DOHH2 (cell line): ENCODE measurements around the gene PNMA8C.

Source experiments
- H3F3A ChIP-seq: fragments of 200-600 bp; sonication (generic), shearing (Covaris generic); 2 replicates; pipeline ENCODE4 v1.6.0; 2016; ENCODE audit warnings: antibody characterized with exemption, mild to moderate bottlenecking; ENCODE audit not compliant: control insufficient read depth, insufficient read depth
- H3K27ac ChIP-seq: fragments of 200-600 bp; sonication (generic); 2 replicates; pipeline ENCODE4 v1.5.1; 2014; ENCODE audit warnings: low read depth, mild to moderate bottlenecking, low read length, moderate library complexity
- H3K27me3 ChIP-seq: fragments of 200-600 bp; sonication (generic); 2 replicates; pipeline ENCODE4 v1.6.1; 2014; ENCODE audit warnings: mild to moderate bottlenecking, low read length, mixed read lengths; ENCODE audit not compliant: control insufficient read depth
- H3K36me3 ChIP-seq: fragments of 200-600 bp; sonication (generic); 2 replicates; pipeline ENCODE4 v1.6.1; 2014; ENCODE audit warnings: mild to moderate bottlenecking, low read length, moderate library complexity, mixed read lengths; ENCODE audit not compliant: control insufficient read depth
- H3K4me1 ChIP-seq: fragments of 200-600 bp; sonication (generic); 2 replicates; pipeline ENCODE4 v1.6.1; 2014; ENCODE audit warnings: mild to moderate bottlenecking, low read length, mixed read lengths; ENCODE audit not compliant: control insufficient read depth
- H3K4me2 ChIP-seq: fragments of 200-600 bp; sonication (generic); 2 replicates; pipeline ENCODE4 v1.6.0; 2014; ENCODE audit warnings: mild to moderate bottlenecking, low read length, moderate library complexity
- H3K4me3 ChIP-seq: fragments of 200-600 bp; sonication (generic); 2 replicates; pipeline ENCODE4 v1.5.1; 2014; ENCODE audit warnings: mild to moderate bottlenecking, low read length, mixed read lengths
- H3K79me2 ChIP-seq: fragments of 200-600 bp; sonication (generic); 2 replicates; pipeline ENCODE4 v1.6.1; 2014; ENCODE audit warnings: mild to moderate bottlenecking, low read length, mixed read lengths; ENCODE audit not compliant: control insufficient read depth
- H3K9me2 ChIP-seq: fragments of 200-600 bp; sonication (generic); replicated peaks from 2 replicates; pipeline ENCODE4 v1.6.1; 2014; ENCODE audit warnings: mild to moderate bottlenecking, low read length, mixed read lengths; ENCODE audit not compliant: control insufficient read depth
- H3K9me3 ChIP-seq: fragments of 200-600 bp; sonication (generic); 2 replicates; pipeline ENCODE4 v1.6.1; 2014; ENCODE audit warnings: antibody characterized with exemption, low read length, mixed read lengths; ENCODE audit not compliant: control insufficient read depth, insufficient read depth
- H4K20me1 ChIP-seq: fragments of 200-600 bp; sonication (generic); 2 replicates; pipeline ENCODE4 v1.6.0; 2014; ENCODE audit warnings: low read depth, mild to moderate bottlenecking, antibody characterized with exemption, low read length, moderate library complexity; ENCODE audit not compliant: control insufficient read depth, insufficient read depth
- EZH2phosphoT487 ChIP-seq: fragments of 200-600 bp; sonication (generic); IDR thresholded peaks from 2 replicates; pipeline ENCODE4 v1.6.1; 2017; ENCODE audit warnings: borderline replicate concordance, mild to moderate bottlenecking, antibody characterized with exemption, low read length, moderate library complexity, mixed read lengths
- TF ChIP-seq, protein P1 (sequence below): fragments of 200-600 bp; sonication (generic); IDR thresholded peaks from one replicate; pipeline ENCODE4 v1.5.1; 2014; ENCODE audit warnings: antibody characterized with exemption, mild to moderate bottlenecking, low read depth, low read length; ENCODE audit not compliant: poor library complexity, severe bottlenecking

Gene PNMA8C

DNA sequence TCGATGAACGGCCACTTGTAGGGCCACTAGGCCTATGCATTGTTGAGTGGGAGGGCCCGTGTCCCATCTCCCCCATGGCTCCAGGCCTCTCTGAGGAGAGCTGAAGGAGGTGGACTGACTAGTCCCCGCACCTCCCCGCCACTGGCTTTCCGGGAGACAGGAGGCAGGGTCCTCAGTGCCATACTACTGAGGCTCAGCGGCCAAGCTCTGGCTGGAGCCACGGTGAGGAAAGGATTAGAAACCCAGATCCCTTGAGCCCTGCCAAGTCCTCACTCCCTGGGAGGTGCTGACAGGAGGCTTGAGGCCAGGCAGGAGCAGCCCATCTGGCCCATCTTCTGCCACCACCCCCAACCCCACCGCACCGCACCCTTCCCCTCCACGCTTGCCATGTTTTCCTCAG is 44.3 kb downstream of the PNMA8C start:
- no peak overlapping the region for H3K27ac ChIP-seq

GRCh38 chr19:46383846-46384245 is 44.9 kb downstream of the PNMA8C start:
- peaks cover 9% of the 10 kb centered on the region; the same call in 1 of the 2 replicates for H4K20me1 ChIP-seq
- H3K27ac ChIP-seq = no peak overlapping the region
- TF ChIP-seq EZH2phosphoT487 = no peak
- TF ChIP-seq, protein P1, sequence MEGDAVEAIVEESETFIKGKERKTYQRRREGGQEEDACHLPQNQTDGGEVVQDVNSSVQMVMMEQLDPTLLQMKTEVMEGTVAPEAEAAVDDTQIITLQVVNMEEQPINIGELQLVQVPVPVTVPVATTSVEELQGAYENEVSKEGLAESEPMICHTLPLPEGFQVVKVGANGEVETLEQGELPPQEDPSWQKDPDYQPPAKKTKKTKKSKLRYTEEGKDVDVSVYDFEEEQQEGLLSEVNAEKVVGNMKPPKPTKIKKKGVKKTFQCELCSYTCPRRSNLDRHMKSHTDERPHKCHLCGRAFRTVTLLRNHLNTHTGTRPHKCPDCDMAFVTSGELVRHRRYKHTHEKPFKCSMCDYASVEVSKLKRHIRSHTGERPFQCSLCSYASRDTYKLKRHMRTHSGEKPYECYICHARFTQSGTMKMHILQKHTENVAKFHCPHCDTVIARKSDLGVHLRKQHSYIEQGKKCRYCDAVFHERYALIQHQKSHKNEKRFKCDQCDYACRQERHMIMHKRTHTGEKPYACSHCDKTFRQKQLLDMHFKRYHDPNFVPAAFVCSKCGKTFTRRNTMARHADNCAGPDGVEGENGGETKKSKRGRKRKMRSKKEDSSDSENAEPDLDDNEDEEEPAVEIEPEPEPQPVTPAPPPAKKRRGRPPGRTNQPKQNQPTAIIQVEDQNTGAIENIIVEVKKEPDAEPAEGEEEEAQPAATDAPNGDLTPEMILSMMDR = no peak
- H3K4me3 ChIP-seq = no peak overlapping the region
- H3K9me3 ChIP-seq = no peaks in the 10 kb centered on the region
- H3K9me2 ChIP-seq = no peaks in the 10 kb centered on the region
- peaks cover 92% of the 10 kb centered on the region for H3K36me3 ChIP-seq
- H3K4me1 ChIP-seq = peaks cover 18% of the 10 kb centered on the region
- H3K79me2 ChIP-seq = peaks cover 30% of the 10 kb centered on the region
- peaks cover 2% of the 10 kb centered on the region; the same call in 1 of the 2 replicates for H3F3A ChIP-seq
- no peak overlapping the region for H3K4me2 ChIP-seq
- H3K27me3 ChIP-seq = no peaks in the 10 kb centered on the region

More for the DNA sequence above, 44.3 kb downstream of the PNMA8C start:
- Histone ChIP-seq H3K9me3 (no peaks in the 10 kb centered on the region), H3K27me3 (no peaks in the 10 kb centered on the region), H4K20me1 (peaks cover 9% of the 10 kb centered on the region; the same call in 1 of the 2 replicates), H3K36me3 (peaks cover 88% of the 10 kb centered on the region), H3K4me2 (no peak overlapping the region), H3K9me2 (no peaks in the 10 kb centered on the region), H3K4me3 (no peak overlapping the region), H3K79me2 (peaks cover 24% of the 10 kb centered on the region), H3K4me1 (peaks cover 12% of the 10 kb centered on the region), H3F3A (peaks cover 2% of the 10 kb centered on the region; the same call in 1 of the 2 replicates)
- TF ChIP-seq EZH2phosphoT487 = no peak
- TF ChIP-seq, protein P1 = no peak

GRCh38 chr19:46383171-46383815 is 45.4 kb downstream of the PNMA8C start:
- peaks cover 92% of the 10 kb centered on the region for H3K36me3 ChIP-seq
- H3K27ac ChIP-seq = no peak overlapping the region
- no peak overlapping the region for H3K4me2 ChIP-seq
- TF ChIP-seq, protein P1 = no peak
- TF ChIP-seq EZH2phosphoT487 = no peak
- H3F3A ChIP-seq = peaks cover 2% of the 10 kb centered on the region; the same call in 1 of the 2 replicates
- H3K4me1 ChIP-seq = peaks cover 23% of the 10 kb centered on the region
- H3K9me3 ChIP-seq = no peaks in the 10 kb centered on the region
- H3K79me2 ChIP-seq = peaks cover 34% of the 10 kb centered on the region
- no peak overlapping the region for H3K4me3 ChIP-seq
- peaks cover 9% of the 10 kb centered on the region; the same call in 1 of the 2 replicates for H4K20me1 ChIP-seq
- H3K9me2 ChIP-seq = no peaks in the 10 kb centered on the region
- H3K27me3 ChIP-seq = no peaks in the 10 kb centered on the region
